HL-60 (cell line): Measurements from ENCODE around the gene IMPDH1.

Experiments used
- GABPA ChIP-seq: IDR thresholded peaks from 2 replicates; pipeline ENCODE4 v1.6.1; 2012; ENCODE audit warnings: low read depth
- POLR2AphosphoS5 ChIP-seq: IDR thresholded peaks from 2 replicates; pipeline ENCODE4 v1.6.1; 2012; ENCODE audit warnings: low read depth
- SPI1 ChIP-seq: IDR thresholded peaks from 2 replicates; pipeline ENCODE4 v1.6.1; 2012; ENCODE audit warnings: low read depth, mild to moderate bottlenecking, borderline replicate concordance
- TF ChIP-seq, protein P1 (sequence below): IDR thresholded peaks from 2 replicates; pipeline ENCODE4 v1.6.1; 2012; ENCODE audit warnings: low read depth; ENCODE audit not compliant: insufficient replicate concordance
- TF ChIP-seq, protein P2 (sequence below): IDR thresholded peaks from one replicate; pipeline ENCODE4 v1.5.1; 2011; ENCODE audit warnings: low read length, control low read depth, inconsistent platforms; ENCODE audit not compliant: insufficient read depth

DNA sequence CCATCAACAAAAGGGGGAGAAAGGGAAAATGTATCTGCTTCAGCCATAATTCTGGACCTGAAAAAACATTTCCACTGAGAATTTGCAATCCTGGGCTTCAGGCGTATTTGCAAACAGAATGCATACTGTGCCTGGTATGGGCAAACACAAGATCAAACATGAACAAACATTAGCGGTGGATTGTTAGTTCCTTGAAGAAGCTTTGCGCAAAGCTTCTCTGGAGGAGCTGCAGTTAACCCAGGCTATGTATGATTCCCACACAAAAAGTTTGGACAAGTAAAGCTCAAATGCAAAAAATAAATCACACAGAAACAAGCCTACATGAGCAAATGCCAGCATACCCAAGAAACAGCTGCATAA lies 25.5 kb upstream of the IMPDH1 start:
- TF ChIP-seq, protein P1, sequence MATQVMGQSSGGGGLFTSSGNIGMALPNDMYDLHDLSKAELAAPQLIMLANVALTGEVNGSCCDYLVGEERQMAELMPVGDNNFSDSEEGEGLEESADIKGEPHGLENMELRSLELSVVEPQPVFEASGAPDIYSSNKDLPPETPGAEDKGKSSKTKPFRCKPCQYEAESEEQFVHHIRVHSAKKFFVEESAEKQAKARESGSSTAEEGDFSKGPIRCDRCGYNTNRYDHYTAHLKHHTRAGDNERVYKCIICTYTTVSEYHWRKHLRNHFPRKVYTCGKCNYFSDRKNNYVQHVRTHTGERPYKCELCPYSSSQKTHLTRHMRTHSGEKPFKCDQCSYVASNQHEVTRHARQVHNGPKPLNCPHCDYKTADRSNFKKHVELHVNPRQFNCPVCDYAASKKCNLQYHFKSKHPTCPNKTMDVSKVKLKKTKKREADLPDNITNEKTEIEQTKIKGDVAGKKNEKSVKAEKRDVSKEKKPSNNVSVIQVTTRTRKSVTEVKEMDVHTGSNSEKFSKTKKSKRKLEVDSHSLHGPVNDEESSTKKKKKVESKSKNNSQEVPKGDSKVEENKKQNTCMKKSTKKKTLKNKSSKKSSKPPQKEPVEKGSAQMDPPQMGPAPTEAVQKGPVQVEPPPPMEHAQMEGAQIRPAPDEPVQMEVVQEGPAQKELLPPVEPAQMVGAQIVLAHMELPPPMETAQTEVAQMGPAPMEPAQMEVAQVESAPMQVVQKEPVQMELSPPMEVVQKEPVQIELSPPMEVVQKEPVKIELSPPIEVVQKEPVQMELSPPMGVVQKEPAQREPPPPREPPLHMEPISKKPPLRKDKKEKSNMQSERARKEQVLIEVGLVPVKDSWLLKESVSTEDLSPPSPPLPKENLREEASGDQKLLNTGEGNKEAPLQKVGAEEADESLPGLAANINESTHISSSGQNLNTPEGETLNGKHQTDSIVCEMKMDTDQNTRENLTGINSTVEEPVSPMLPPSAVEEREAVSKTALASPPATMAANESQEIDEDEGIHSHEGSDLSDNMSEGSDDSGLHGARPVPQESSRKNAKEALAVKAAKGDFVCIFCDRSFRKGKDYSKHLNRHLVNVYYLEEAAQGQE: no peak
- TF ChIP-seq, protein P2, sequence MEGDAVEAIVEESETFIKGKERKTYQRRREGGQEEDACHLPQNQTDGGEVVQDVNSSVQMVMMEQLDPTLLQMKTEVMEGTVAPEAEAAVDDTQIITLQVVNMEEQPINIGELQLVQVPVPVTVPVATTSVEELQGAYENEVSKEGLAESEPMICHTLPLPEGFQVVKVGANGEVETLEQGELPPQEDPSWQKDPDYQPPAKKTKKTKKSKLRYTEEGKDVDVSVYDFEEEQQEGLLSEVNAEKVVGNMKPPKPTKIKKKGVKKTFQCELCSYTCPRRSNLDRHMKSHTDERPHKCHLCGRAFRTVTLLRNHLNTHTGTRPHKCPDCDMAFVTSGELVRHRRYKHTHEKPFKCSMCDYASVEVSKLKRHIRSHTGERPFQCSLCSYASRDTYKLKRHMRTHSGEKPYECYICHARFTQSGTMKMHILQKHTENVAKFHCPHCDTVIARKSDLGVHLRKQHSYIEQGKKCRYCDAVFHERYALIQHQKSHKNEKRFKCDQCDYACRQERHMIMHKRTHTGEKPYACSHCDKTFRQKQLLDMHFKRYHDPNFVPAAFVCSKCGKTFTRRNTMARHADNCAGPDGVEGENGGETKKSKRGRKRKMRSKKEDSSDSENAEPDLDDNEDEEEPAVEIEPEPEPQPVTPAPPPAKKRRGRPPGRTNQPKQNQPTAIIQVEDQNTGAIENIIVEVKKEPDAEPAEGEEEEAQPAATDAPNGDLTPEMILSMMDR: no peak
- no peak for TF ChIP-seq GABPA
- no peak for TF ChIP-seq POLR2AphosphoS5
- TF ChIP-seq SPI1: no peak
